Fibroblast of lung (primary cell): Measurements from ENCODE around the gene SHQ1.

ENCODE experiments used
- EZH2 ChIP-seq: IDR thresholded peaks from 2 replicates; pipeline ENCODE4 v1.5.1; 2012; ENCODE audit warnings: low read length, control low read depth, mild to moderate bottlenecking; ENCODE audit errors: missing control alignments
- TF ChIP-seq, protein P1 (sequence below), 2 donors: IDR thresholded peaks in 1 of 2; conservative IDR thresholded peaks in 1 of 2; 1 replicate in 1 of 2; 2 replicates in 1 of 2; pipeline ENCODE4 v1.5.1; 2011 to 2012; ENCODE audit warnings: low read length in 2 of 2, control low read depth in 1 of 2, inconsistent platforms in 1 of 2, low read depth in 1 of 2, mild to moderate bottlenecking in 1 of 2

DNA sequence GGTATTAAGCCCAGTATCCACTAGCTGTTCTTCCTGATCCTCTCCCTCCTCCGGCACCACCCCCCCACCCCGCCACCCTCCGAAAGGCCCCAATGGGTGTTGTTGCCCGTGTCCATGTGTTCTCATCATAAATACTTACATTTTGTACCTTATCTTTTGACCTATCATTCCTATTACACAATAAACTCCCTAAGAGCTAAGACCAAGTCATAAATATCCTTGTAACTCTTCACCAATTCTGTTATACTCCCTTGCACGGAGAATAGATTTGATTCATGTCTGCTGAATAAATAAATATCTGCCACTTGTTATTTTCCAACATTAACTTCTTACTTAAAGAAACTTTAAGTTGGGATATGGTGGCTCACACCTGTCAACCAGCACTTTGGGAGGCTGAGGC is 43.9 kb downstream of the SHQ1 start:
- TF ChIP-seq, protein P1, sequence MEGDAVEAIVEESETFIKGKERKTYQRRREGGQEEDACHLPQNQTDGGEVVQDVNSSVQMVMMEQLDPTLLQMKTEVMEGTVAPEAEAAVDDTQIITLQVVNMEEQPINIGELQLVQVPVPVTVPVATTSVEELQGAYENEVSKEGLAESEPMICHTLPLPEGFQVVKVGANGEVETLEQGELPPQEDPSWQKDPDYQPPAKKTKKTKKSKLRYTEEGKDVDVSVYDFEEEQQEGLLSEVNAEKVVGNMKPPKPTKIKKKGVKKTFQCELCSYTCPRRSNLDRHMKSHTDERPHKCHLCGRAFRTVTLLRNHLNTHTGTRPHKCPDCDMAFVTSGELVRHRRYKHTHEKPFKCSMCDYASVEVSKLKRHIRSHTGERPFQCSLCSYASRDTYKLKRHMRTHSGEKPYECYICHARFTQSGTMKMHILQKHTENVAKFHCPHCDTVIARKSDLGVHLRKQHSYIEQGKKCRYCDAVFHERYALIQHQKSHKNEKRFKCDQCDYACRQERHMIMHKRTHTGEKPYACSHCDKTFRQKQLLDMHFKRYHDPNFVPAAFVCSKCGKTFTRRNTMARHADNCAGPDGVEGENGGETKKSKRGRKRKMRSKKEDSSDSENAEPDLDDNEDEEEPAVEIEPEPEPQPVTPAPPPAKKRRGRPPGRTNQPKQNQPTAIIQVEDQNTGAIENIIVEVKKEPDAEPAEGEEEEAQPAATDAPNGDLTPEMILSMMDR (conservative IDR thresholded peaks at IDR 0.05 in 1 of 2, IDR thresholded peaks at IDR 0.05 in 1 of 2; ENCODE audit: low read depth in 1 of 2, low read length in 2 of 2): no peak
- no peak for TF ChIP-seq EZH2
